Gastroesophageal sphincter (tissue), 3 donors: ENCODE measurements around the gene VPS37D.

Experiments used
- CTCF ChIP-seq, 4 experiments: fragments of 200-600 bp in 2 of 4; fragments of 450-650 bp in 2 of 4; sonication (generic) in 1 of 4; IDR thresholded peaks; one replicate each; pipeline ENCODE4 v1.5.1; 2017 to 2019; ENCODE audit warnings: antibody characterized with exemption in 4 of 4, mild to moderate bottlenecking in 2 of 4, moderate library complexity in 2 of 4
- EP300 ChIP-seq: sonication (generic); formaldehyde crosslinking; IDR thresholded peaks from one replicate; pipeline ENCODE4 v1.6.1; 2017; ENCODE audit warnings: antibody characterized with exemption, mild to moderate bottlenecking
- POLR2A ChIP-seq, 2 donors: fragments of 450-650 bp; IDR thresholded peaks; one replicate each; pipeline ENCODE4 v1.6.1; 2017; ENCODE audit warnings: antibody characterized with exemption in 2 of 2, mild to moderate bottlenecking in 2 of 2, moderate library complexity in 1 of 2
- POLR2AphosphoS5 ChIP-seq: sonication (generic); formaldehyde crosslinking; IDR thresholded peaks from one replicate; pipeline ENCODE4 v1.6.1; 2017; ENCODE audit warnings: antibody characterized with exemption

- TF ChIP-seq POLR2AphosphoS5: no peak
- no peak for TF ChIP-seq POLR2A (IDR thresholded peaks at IDR 0.05)
- TF ChIP-seq CTCF (IDR thresholded peaks at IDR 0.05): no peak
- no peak for TF ChIP-seq EP300
Measured at GRCh38 chr7:73719806-73720169, 52.2 kb downstream of the VPS37D start.
